ENCODE data around the gene SURF2.

Gene SURF2

GRCh38 chr9:133353548-133353947 lies 2.8 kb upstream of the SURF2 start:
- intact Hi-C loops (cut with DNase I; ENCODE audit: low total_unique reads), result no loop called here
- Histone ChIP-seq H3K27ac (no peak overlapping the region), H3K4me1 (peaks cover 0 to 51% (median 36%) of the 10 kb centered on the region in 4 donors), H3K9me3 (no peaks in the 10 kb centered on the region), H3K36me3 (peaks cover 36 to 54% (median 37%) of the 10 kb centered on the region in 3 donors), H3K27me3 (no peaks in the 10 kb centered on the region), H3K4me3 (no peak overlapping the region)
- TF ChIP-seq CTCF (IDR thresholded peaks at IDR 0.05), result no peak
- DNase-seq, result no peak

- DNase-seq, result no peak
Measured at GRCh38 chr9:133354766-133355165, 1.6 kb upstream of the SURF2 start.

GRCh38 chr9:133355881-133356357 lies 431 bp upstream of the SURF2 start:
- H3K4me1 ChIP-seq, result peaks cover 0 to 36% (median 27%) of the 10 kb centered on the region in 4 donors
- H3K27ac ChIP-seq, result peak overlapping the region; percentile 74 to 79

More at GRCh38 chr9:133354766-133355165, 1.6 kb upstream of the SURF2 start:
- H3K4me3 ChIP-seq, result no peak overlapping the region
- intact Hi-C loops (cut with DNase I; ENCODE audit: low total_unique reads), result no loop called here
- H3K27me3 ChIP-seq, result no peaks in the 10 kb centered on the region
- H3K27ac ChIP-seq, result no peak overlapping the region
- peaks cover 0 to 41% (median 27%) of the 10 kb centered on the region in 4 donors for H3K4me1 ChIP-seq
- peaks cover 28 to 60% (median 33%) of the 10 kb centered on the region in 3 donors for H3K36me3 ChIP-seq
- TF ChIP-seq CTCF (IDR thresholded peaks at IDR 0.05), result no peak
- H3K9me3 ChIP-seq, result no peaks in the 10 kb centered on the region

GRCh38 chr9:133357656-133358055 lies 1.3 kb downstream of the SURF2 start:
- Histone ChIP-seq H3K27me3 (no peaks in the 10 kb centered on the region), H3K4me3 (peak overlapping the region in 1 of 2 donors; percentile 94), H3K36me3 (peaks cover 9 to 60% (median 19%) of the 10 kb centered on the region in 3 donors), H3K4me1 (peaks cover 0 to 36% (median 27%) of the 10 kb centered on the region in 4 donors), H3K9me3 (no peaks in the 10 kb centered on the region), H3K27ac (no peak overlapping the region)
- no peak for DNase-seq
- intact Hi-C loops (cut with DNase I; ENCODE audit: low total_unique reads), result no loop called here
- TF ChIP-seq CTCF (IDR thresholded peaks at IDR 0.05), result no peak

More at GRCh38 chr9:133355881-133356357, 431 bp upstream of the SURF2 start:
- DNase-seq, result no peak
- Histone ChIP-seq H3K9me3 (no peaks in the 10 kb centered on the region), H3K36me3 (peaks cover 17 to 60% (median 21%) of the 10 kb centered on the region in 3 donors), H3K27me3 (no peaks in the 10 kb centered on the region), H3K4me3 (peak overlapping the region; percentile 70 to 94)
- intact Hi-C loops (cut with DNase I; ENCODE audit: low total_unique reads), result no loop called here
- no peak for TF ChIP-seq CTCF (IDR thresholded peaks at IDR 0.05)

GRCh38 chr9:133359399-133360175 lies 3.2 kb downstream of the SURF2 start:
- Histone ChIP-seq H3K4me3 (no peak overlapping the region), H3K4me1 (peaks cover 0 to 36% (median 25%) of the 10 kb centered on the region in 4 donors), H3K36me3 (peaks cover 27 to 64% (median 34%) of the 10 kb centered on the region in 3 donors), H3K9me3 (no peaks in the 10 kb centered on the region), H3K27me3 (no peaks in the 10 kb centered on the region), H3K27ac (no peak overlapping the region)
- no peak for DNase-seq
- no peak for TF ChIP-seq CTCF (IDR thresholded peaks at IDR 0.05)
- intact Hi-C loops (cut with DNase I; ENCODE audit: low total_unique reads), result no loop called here

Measured in tibial artery (tissue), 4 donors.